Measurements from ENCODE around the gene RSPH6A.

GRCh38 chr19:45766296-45766868 is 48.7 kb downstream of the RSPH6A start:
- TF ChIP-seq TEAD2 (CRISPR knock-in tag; IDR thresholded peaks at IDR 0.05) (no peak), ZNF704 (CRISPR knock-in tag; IDR thresholded peaks at IDR 0.05; ENCODE audit: borderline replicate concordance) (no peak), CTCF (CRISPR knock-in tag; IDR thresholded peaks at IDR 0.05) (no peak), ESRRA (CRISPR knock-in tag; IDR thresholded peaks at IDR 0.05; ENCODE audit: low read depth) (no peak), IKZF5 (CRISPR knock-in tag; IDR thresholded peaks at IDR 0.05) (no peak), GABPB1 (CRISPR knock-in tag; IDR thresholded peaks at IDR 0.05) (no peak), SALL2 (CRISPR knock-in tag; IDR thresholded peaks at IDR 0.05) (no peak), HDAC6 (IDR thresholded peaks at IDR 0.05; ENCODE audit: low read depth, low read length) (no peak), FOXK2 (IDR thresholded peaks at IDR 0.05) (no peak), CHD2 (IDR thresholded peaks at IDR 0.05; ENCODE audit: low read depth, low read length) (no peak)

Measured in HepG2 (cell line).